ENCODE measurements around the gene DIDO1. TPM values are rescaled to one million over a fixed set of nuclear protein-coding genes. Genes with fewer than 3 reads are reported as not detected.

DIDO1 gene
- total and polyA plus RNA-seq, 2 of the 13 experiments (the other 11 are each of a cell fraction or from before 2014, with no cell fraction given), result 75.0 to 75.1 TPM

GRCh38 chr20:62840244-62841197, 85.8 kb downstream of the DIDO1 start (continued):
- TF ChIP-seq ZNF10 (CRISPR knock-in tag; IDR thresholded peaks at IDR 0.05; ENCODE audit: borderline replicate concordance, low read depth) (no peak), ATF4 (CRISPR knock-in tag; IDR thresholded peaks at IDR 0.05) (no peak), ATF1 (CRISPR knock-in tag; IDR thresholded peaks at IDR 0.05) (no peak), PLRG1 (conservative IDR thresholded peaks at IDR 0.05) (no peak), ZNF644 (CRISPR knock-in tag; IDR thresholded peaks at IDR 0.05; ENCODE audit: low read depth) (no peak), ZNF101 (CRISPR knock-in tag; IDR thresholded peaks at IDR 0.05; ENCODE audit: borderline replicate concordance, low read depth) (no peak), MAFK (conservative IDR thresholded peaks at IDR 0.05 in 1 of 2, IDR thresholded peaks at IDR 0.05 in 1 of 2; ENCODE audit: low read length in 2 of 2) (no peak), ZNF264 (CRISPR knock-in tag; IDR thresholded peaks at IDR 0.05) (no peak), SP4 (CRISPR knock-in tag; IDR thresholded peaks at IDR 0.05) (no peak), ZNF274 (CRISPR knock-in tag; IDR thresholded peaks at IDR 0.05) (peak; percentile 38; the same call in 1 of the 2 replicates), ZNF720 (CRISPR knock-in tag; IDR thresholded peaks at IDR 0.05) (no peak), DMTF1 (CRISPR knock-in tag; IDR thresholded peaks at IDR 0.05) (no peak), ZSCAN30 (CRISPR knock-in tag; IDR thresholded peaks at IDR 0.05) (no peak), ZBTB33 (CRISPR knock-in tag; IDR thresholded peaks at IDR 0.05) (peak; percentile 79), NKX3-1 (CRISPR knock-in tag; IDR thresholded peaks at IDR 0.05) (no peak), ZNF768 (CRISPR knock-in tag; IDR thresholded peaks at IDR 0.05) (peak; percentile 48; the same call in 1 of the 2 replicates), ZNF615 (CRISPR knock-in tag; IDR thresholded peaks at IDR 0.05; ENCODE audit: borderline replicate concordance) (no peak), SALL1 (CRISPR knock-in tag; IDR thresholded peaks at IDR 0.05) (no peak), ZNF34 (CRISPR knock-in tag; IDR thresholded peaks at IDR 0.05; ENCODE audit: borderline replicate concordance) (no peak), NFE2 (CRISPR knock-in tag; IDR thresholded peaks at IDR 0.05) (no peak), ZNF24 (IDR thresholded peaks at IDR 0.05) (no peak), BCL6 (CRISPR knock-in tag; IDR thresholded peaks at IDR 0.05) (no peak), MAZ (IDR thresholded peaks at IDR 0.05; ENCODE audit: borderline replicate concordance, low read depth, low read length) (no peak), MAZ (CRISPR knock-in tag; IDR thresholded peaks at IDR 0.05; ENCODE audit: low read depth) (no peak), TOE1 (CRISPR knock-in tag; IDR thresholded peaks at IDR 0.05) (no peak), ARNTL (CRISPR knock-in tag; IDR thresholded peaks at IDR 0.05) (no peak)

Data from HepG2 (cell line).